CD4-positive, alpha-beta T cell (primary cell): ENCODE results near the gene UBTD1. TPM values are rescaled to one million over a fixed set of nuclear protein-coding genes. Genes with fewer than 3 reads are reported as not detected.

Experiments used
- ATAC-seq: fragments of 200-7000 bp; cut with Tn5 transposase; one replicate; pipeline ENCODE4 v1.10.0; 2022; ENCODE audit warnings: mild to moderate bottlenecking; ENCODE audit not compliant: poor library complexity
- CTCF ChIA-PET: fragments of 350-600 bp; sonication (Branson Sonifier 250); formaldehyde crosslinking; loops from one replicate; lab custom pipeline; 2021; ENCODE audit warnings: antibody characterized with exemption, inconsistent platforms; lab: Charles Lee
- POLR2A ChIA-PET: fragments of 350-600 bp; sonication (Branson Sonifier 250); formaldehyde crosslinking; loops from one replicate; lab custom pipeline; 2021; ENCODE audit warnings: antibody characterized with exemption, inconsistent platforms; lab: Charles Lee
- DNase-seq, 14 experiments: peaks; one replicate each; pipeline ENCODE4 v3.0.0-alpha.2; 2013 to 2020; ENCODE audit warnings: mixed read lengths in 2 of 14
- H3K27ac ChIP-seq, 2 donors: one replicate each; pipeline versions ENCODE4 v1.5.1 to v1.7.0; 2013; ENCODE audit warnings: low read length in 2 of 2, low read depth in 1 of 2, mild to moderate bottlenecking in 1 of 2
- H3K27me3 ChIP-seq, 2 experiments: 1 replicate in 1 of 2; 2 replicates in 1 of 2; pipeline versions ENCODE4 v1.6.1 to v1.7.0; 2013; ENCODE audit warnings: low read length in 2 of 2, control low read depth in 1 of 2, mild to moderate bottlenecking in 1 of 2, moderate library complexity in 1 of 2; ENCODE audit not compliant: insufficient read depth in 2 of 2, control insufficient read depth in 1 of 2
- H3K36me3 ChIP-seq: one replicate; pipeline ENCODE4 v1.6.1; 2013; ENCODE audit warnings: low read length, control low read depth; ENCODE audit not compliant: insufficient read depth
- H3K4me1 ChIP-seq: one replicate; pipeline ENCODE4 v1.6.1; 2013; ENCODE audit warnings: low read length, control low read depth; ENCODE audit not compliant: insufficient read depth
- H3K4me3 ChIP-seq: one replicate; pipeline ENCODE4 v1.5.1; 2013; ENCODE audit warnings: mild to moderate bottlenecking, low read length, moderate library complexity
- H3K9me3 ChIP-seq, 2 experiments: 1 replicate in 1 of 2; 2 replicates in 1 of 2; pipeline versions ENCODE4 v1.6.1 to v1.7.0; 2013; ENCODE audit warnings: low read length in 2 of 2, mild to moderate bottlenecking in 2 of 2, control low read depth in 1 of 2, moderate library complexity in 1 of 2; ENCODE audit not compliant: control insufficient read depth in 1 of 2, insufficient read depth in 1 of 2
- H3K27ac Mint-ChIP-seq: one replicate; pipeline ENCODE4 v1.8.0; 2020; ENCODE audit warnings: mixed read lengths
- H3K27me3 Mint-ChIP-seq: one replicate; pipeline ENCODE4 v1.8.0; 2021; ENCODE audit warnings: mixed read lengths
- H3K36me3 Mint-ChIP-seq: one replicate; pipeline ENCODE4 v1.8.0; 2021; ENCODE audit warnings: low read depth, mixed read lengths
- H3K4me1 Mint-ChIP-seq: one replicate; pipeline ENCODE4 v1.8.0; 2021; ENCODE audit warnings: low read depth, mixed read lengths
- H3K4me3 Mint-ChIP-seq: one replicate; pipeline ENCODE4 v1.8.0; 2020; ENCODE audit warnings: mild to moderate bottlenecking, mixed read lengths
- H3K9me3 Mint-ChIP-seq: one replicate; pipeline ENCODE4 v1.8.0; 2020; ENCODE audit warnings: mixed read lengths
- intact Hi-C, 2 experiments: fragments of 100-400 bp; cut with DNase I in 1 of 2; cut with micrococcal nuclease in 1 of 2; formaldehyde crosslinking; loops; one replicate each; pipeline versions ENCODE4 v1.15.1 to v1.9.0; 2023 to 2025; cut with DNase I, micrococcal nuclease
- total RNA-seq, 174 experiments: library from RNA in 2 of 174; stranded (reverse) in 2 of 174; gene quantifications; one replicate each; pipeline ENCODE4 v1.2.3 and lab custom pipeline; 2021 to 2026
- TF ChIP-seq, protein P1 (sequence below): fragments of 200-600 bp; IDR thresholded peaks from one replicate; pipeline ENCODE4 v1.8.0; 2022; ENCODE audit warnings: antibody characterized with exemption, mild to moderate bottlenecking

Gene UBTD1
- total RNA-seq, 2 experiments from 2014 or later, result 0.56 to 0.80 TPM

DNA sequence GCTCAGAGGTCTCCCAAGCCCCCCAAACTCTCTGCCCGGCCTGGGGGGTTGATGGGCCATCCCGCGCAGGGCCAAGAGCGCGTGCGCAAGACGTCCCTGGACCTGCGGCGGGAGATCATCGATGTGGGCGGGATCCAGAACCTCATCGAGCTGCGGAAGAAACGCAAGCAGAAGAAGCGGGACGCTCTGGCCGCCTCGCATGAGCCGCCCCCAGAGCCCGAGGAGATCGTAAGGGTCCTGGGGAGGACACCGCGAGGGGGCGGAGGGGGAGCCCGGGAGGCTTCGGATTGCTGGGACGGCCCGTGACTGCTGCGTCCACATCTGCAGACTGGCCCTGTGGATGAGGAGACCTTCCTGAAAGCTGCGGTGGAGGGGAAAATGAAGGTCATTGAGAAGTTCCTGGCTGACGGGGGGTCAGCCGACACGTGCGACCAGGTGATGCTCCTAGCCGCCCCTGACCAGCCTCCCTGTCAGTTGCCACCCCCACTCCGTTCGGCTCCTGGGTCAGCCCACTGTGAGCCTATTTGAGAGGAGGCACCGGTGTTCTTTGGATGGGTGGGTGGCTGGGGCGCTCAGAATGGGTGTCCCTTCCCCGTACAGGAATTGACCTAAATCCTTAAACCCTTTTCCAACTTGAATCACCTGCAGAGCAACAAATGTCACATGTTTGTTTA lies 79.6 kb downstream of the UBTD1 start:
- Mint-ChIP-seq H3K9me3 (no peaks in the 10 kb centered on the region), H3K4me1 (no peaks in the 10 kb centered on the region), H3K27me3 (no peaks in the 10 kb centered on the region), H3K36me3 (no peaks in the 10 kb centered on the region), H3K4me3 (no peak overlapping the region), H3K27ac (no peak overlapping the region)
- no peak overlapping the region for H3K4me3 ChIP-seq
- no peaks in the 10 kb centered on the region for H3K9me3 ChIP-seq
- H3K27me3 ChIP-seq, result peaks cover 2 to 5% of the 10 kb centered on the region in 2 experiments
- no peaks in the 10 kb centered on the region for H3K36me3 ChIP-seq
- H3K4me1 ChIP-seq, result no peaks in the 10 kb centered on the region
- ATAC-seq (no peak), DNase-seq (no peak)
- intact Hi-C loops, result no loop called here
- ChIA-PET CTCF (no interaction called here), POLR2A (interaction anchor here (0.5 kb wide), 1 partner anchor 319 kb away, joined by 3 read pairs; no protein-coding TSS in a partner anchor)
- TF ChIP-seq, protein P1, sequence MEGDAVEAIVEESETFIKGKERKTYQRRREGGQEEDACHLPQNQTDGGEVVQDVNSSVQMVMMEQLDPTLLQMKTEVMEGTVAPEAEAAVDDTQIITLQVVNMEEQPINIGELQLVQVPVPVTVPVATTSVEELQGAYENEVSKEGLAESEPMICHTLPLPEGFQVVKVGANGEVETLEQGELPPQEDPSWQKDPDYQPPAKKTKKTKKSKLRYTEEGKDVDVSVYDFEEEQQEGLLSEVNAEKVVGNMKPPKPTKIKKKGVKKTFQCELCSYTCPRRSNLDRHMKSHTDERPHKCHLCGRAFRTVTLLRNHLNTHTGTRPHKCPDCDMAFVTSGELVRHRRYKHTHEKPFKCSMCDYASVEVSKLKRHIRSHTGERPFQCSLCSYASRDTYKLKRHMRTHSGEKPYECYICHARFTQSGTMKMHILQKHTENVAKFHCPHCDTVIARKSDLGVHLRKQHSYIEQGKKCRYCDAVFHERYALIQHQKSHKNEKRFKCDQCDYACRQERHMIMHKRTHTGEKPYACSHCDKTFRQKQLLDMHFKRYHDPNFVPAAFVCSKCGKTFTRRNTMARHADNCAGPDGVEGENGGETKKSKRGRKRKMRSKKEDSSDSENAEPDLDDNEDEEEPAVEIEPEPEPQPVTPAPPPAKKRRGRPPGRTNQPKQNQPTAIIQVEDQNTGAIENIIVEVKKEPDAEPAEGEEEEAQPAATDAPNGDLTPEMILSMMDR, result no peak
- H3K27ac ChIP-seq, result no peak overlapping the region

- Mint-ChIP-seq H3K27me3 (no peaks in the 10 kb centered on the region), H3K27ac (no peak overlapping the region), H3K4me1 (no peaks in the 10 kb centered on the region), H3K9me3 (no peaks in the 10 kb centered on the region), H3K4me3 (no peak overlapping the region), H3K36me3 (no peaks in the 10 kb centered on the region)
- ChIA-PET CTCF (no interaction called here), POLR2A (no interaction called here)
- intact Hi-C loops, result no loop called here
- H3K27me3 ChIP-seq, result peaks cover 2 to 5% of the 10 kb centered on the region in 2 experiments
- no peak overlapping the region for H3K4me3 ChIP-seq
- no peak overlapping the region for H3K27ac ChIP-seq
- TF ChIP-seq, protein P1, result no peak
- no peak for ATAC-seq
- H3K4me1 ChIP-seq, result no peaks in the 10 kb centered on the region
- no peaks in the 10 kb centered on the region for H3K36me3 ChIP-seq
- H3K9me3 ChIP-seq, result no peaks in the 10 kb centered on the region
- DNase-seq, result no peak
Measured at GRCh38 chr10:97580421-97581367, 82.0 kb downstream of the UBTD1 start.

GRCh38 chr10:97582169-97582568 lies 83.4 kb downstream of the UBTD1 start:
- no peaks in the 10 kb centered on the region for H3K9me3 ChIP-seq
- ATAC-seq (no peak), DNase-seq (no peak)
- POLR2A ChIA-PET, result no interaction called here
- H3K4me3 ChIP-seq, result no peak overlapping the region
- H3K4me3 Mint-ChIP-seq, result no peak overlapping the region
- no peak overlapping the region for H3K27ac ChIP-seq
- H3K4me1 ChIP-seq, result no peaks in the 10 kb centered on the region
- intact Hi-C loops, result no loop called here
- no peaks in the 10 kb centered on the region for H3K27me3 Mint-ChIP-seq
- no peak overlapping the region for H3K27ac Mint-ChIP-seq
- no peaks in the 10 kb centered on the region for H3K36me3 ChIP-seq
- no peaks in the 10 kb centered on the region for H3K36me3 Mint-ChIP-seq
- TF ChIP-seq, protein P1, result no peak
- no peaks in the 10 kb centered on the region for H3K4me1 Mint-ChIP-seq
- no peaks in the 10 kb centered on the region for H3K9me3 Mint-ChIP-seq
- peaks cover 2 to 5% of the 10 kb centered on the region in 2 experiments for H3K27me3 ChIP-seq
- CTCF ChIA-PET, result no interaction called here
